ENCODE measurements around the gene TTF2. TPM values are rescaled to one million over a fixed set of nuclear protein-coding genes. Genes with fewer than 3 reads are reported as not detected.

Gene TTF2
- total RNA-seq, 2 donors from 2014 or later, result 6.9 to 9.0 TPM

DNA sequence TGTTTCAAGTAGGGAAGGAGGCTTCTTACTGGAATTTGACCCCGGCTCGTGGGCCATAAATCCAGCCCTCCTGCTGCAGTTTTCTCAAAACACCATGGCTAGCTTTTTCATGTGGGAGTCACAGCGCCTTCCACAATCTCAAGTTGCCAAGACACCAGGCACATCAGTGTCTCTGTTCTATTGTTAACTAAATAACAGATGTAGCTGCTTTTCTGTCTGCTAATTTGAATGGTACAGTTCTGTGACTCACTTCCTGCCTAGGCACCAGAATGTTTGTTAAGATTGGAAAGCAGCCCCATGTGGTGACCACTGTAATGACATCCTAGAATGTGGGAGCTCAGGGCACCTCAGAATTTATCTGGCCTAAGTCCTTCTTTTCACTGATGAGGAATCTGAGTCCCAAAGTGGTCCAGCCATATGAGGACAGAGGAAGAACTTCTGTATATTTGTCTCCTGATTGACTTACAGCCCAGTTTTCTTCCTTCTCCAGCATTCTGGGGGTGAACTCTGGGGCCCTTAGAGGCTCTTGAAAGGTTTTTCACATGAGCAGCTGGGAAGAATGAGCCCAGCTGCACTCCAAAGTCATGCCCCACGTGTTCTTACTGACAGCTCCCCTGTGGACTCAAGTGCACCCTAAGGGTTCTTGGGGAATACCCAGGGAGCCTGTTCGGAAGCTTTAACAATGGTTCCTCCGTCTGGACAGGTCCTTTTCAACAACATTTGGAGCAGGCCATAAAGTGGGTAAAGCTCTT is 33.9 kb downstream of the TTF2 start:
- Histone ChIP-seq H3K36me3 (no peaks in the 10 kb centered on the region), H3K4me3 (no peak overlapping the region), H3K4me1 (peaks cover 0 to 18% of the 10 kb centered on the region in 2 donors), H3K27me3 (no peaks in the 10 kb centered on the region), H3K27ac (peak overlapping the region in 1 of 2 donors; percentile 78), H3K9me3 (no peaks in the 10 kb centered on the region)
- TF ChIP-seq, protein P1, sequence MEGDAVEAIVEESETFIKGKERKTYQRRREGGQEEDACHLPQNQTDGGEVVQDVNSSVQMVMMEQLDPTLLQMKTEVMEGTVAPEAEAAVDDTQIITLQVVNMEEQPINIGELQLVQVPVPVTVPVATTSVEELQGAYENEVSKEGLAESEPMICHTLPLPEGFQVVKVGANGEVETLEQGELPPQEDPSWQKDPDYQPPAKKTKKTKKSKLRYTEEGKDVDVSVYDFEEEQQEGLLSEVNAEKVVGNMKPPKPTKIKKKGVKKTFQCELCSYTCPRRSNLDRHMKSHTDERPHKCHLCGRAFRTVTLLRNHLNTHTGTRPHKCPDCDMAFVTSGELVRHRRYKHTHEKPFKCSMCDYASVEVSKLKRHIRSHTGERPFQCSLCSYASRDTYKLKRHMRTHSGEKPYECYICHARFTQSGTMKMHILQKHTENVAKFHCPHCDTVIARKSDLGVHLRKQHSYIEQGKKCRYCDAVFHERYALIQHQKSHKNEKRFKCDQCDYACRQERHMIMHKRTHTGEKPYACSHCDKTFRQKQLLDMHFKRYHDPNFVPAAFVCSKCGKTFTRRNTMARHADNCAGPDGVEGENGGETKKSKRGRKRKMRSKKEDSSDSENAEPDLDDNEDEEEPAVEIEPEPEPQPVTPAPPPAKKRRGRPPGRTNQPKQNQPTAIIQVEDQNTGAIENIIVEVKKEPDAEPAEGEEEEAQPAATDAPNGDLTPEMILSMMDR (IDR thresholded peaks at IDR 0.05), result peak in 1 of 2 donors; percentile 28
- no peak for DNase-seq (ENCODE audit: low spot score)

DNA sequence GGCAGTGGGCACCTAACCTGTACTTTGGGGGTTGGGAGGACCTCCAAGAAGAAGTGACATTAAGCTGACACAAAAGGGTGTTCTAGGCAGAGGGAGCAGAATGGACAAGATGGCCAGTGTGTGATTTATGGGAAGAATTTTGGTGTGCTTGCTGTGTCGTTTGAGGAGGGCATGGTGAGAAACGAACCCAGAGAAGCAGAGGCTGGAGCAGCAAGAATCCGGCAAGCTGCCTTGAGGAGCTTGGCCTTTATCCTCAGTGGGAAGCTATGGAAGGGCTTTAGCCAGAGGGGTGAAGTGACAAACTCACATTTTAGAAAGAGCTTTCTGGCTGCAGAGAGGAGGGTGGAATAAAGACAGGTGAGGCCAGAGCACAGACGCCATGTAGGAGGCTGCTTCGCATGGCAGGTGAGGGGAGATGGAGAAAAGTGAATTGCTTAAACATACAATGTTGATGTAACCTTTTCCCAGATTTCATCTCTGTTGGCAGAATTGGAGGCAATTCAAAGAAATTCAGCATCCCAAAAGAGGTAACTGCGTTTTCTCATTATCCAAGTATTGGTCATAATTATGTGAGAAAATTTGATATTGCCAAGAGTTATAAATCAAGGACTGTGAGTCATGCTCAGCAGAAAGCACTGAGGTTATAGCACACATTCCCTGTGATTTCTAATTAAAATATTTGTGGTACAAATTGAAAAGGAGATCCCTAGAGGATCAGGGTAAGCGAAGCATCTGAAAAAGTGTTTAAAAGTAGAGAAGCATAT is 34.9 kb downstream of the TTF2 start:
- Histone ChIP-seq H3K4me1 (peaks cover 0 to 18% of the 10 kb centered on the region in 2 donors), H3K36me3 (no peaks in the 10 kb centered on the region)
- TF ChIP-seq, protein P1 (IDR thresholded peaks at IDR 0.05), result no peak

DNA sequence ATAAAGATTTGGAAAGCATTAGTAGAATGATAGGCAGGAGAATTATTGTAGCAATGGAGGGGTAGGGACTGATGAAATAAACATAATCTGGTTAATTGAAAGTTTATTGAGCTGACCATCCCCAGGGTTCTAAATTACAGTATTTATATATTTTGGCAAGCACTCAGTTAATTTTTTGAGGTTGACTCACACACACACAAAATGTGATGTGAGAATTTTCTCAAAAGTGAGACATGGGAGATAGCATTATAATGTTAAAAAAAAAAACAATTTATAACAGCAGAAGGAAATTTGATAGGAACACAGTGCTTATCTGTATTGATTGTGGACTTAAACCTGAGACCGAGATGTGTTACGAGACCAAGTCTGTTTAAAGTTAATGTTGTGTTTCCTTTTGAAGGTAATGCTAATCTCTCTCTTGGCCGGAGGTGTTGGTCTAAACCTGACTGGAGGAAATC is 36.9 kb downstream of the TTF2 start:
- no peaks in the 10 kb centered on the region for H3K9me3 ChIP-seq
- H3K36me3 ChIP-seq, result no peaks in the 10 kb centered on the region
- H3K27ac ChIP-seq, result no peak overlapping the region
- DNase-seq (ENCODE audit: low spot score), result no peak
- H3K4me1 ChIP-seq, result peaks cover 0 to 18% of the 10 kb centered on the region in 2 donors
- H3K4me3 ChIP-seq, result no peak overlapping the region
- TF ChIP-seq, protein P1 (IDR thresholded peaks at IDR 0.05), result no peak
- H3K27me3 ChIP-seq, result no peaks in the 10 kb centered on the region

More for the DNA sequence above, 34.9 kb downstream of the TTF2 start:
- Histone ChIP-seq H3K4me3 (no peak overlapping the region), H3K27ac (no peak overlapping the region), H3K27me3 (no peaks in the 10 kb centered on the region), H3K9me3 (no peaks in the 10 kb centered on the region)
- DNase-seq (ENCODE audit: low spot score), result no peak

DNA sequence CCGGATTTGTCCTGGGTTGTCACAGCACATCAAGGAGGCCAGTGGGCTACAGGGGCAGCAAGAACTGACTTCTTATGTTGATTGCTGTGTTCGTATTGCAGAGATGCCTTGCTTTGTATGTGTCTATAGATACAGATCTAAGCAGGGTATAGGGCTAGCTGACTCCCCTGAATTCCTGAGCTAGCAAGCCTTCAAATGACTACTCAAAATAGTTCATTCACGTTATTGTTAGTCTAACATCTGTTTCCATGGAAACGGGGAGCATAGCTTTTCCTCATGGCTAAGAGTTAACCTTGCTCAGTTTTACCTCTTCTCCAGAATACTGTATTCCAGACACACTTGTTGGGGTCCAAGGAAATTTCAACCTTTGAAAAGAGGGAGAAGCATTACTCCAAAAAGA is 37.3 kb downstream of the TTF2 start:
- H3K4me3 ChIP-seq, result no peak overlapping the region
- no peaks in the 10 kb centered on the region for H3K27me3 ChIP-seq
- no peaks in the 10 kb centered on the region for H3K36me3 ChIP-seq
- TF ChIP-seq, protein P1 (IDR thresholded peaks at IDR 0.05), result no peak
- H3K27ac ChIP-seq, result no peak overlapping the region
- DNase-seq (ENCODE audit: low spot score), result no peak
- no peaks in the 10 kb centered on the region for H3K9me3 ChIP-seq
- peaks cover 0 to 18% of the 10 kb centered on the region in 2 donors for H3K4me1 ChIP-seq

DNA sequence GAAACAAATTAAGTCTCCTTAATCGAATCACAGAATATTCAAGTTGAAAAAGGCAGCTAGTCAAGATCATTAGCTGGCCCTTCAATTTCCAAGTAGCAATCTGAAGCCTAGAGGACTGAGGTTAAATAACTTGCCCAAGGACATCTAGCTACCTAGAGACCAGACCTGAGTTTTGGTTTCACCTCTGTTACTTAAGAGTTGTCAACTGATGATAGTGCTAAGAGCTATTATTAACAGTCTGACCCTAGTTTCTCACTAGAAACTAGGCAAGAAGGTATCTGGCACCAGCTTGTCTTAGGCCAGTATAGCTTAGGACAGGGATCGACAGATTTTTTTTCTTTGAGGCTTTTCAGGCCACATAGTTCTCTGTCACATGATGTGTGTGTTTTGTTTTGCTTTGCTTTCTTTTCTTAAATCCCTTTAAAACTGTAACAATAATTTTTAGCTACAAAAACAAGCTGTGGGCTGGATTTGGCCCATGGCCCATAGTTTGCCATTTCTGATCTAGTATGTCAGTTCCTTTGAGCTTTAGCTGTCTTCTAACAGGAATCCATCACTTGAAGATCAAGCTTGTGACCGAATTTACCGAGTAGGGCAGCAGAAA is 38.3 kb downstream of the TTF2 start:
- peaks cover 0 to 10% of the 10 kb centered on the region in 2 donors for H3K4me1 ChIP-seq
- DNase-seq (ENCODE audit: low spot score), result no peak
- peak overlapping the region in 1 of 2 donors; percentile 44 for H3K27ac ChIP-seq
- no peaks in the 10 kb centered on the region for H3K36me3 ChIP-seq
- no peaks in the 10 kb centered on the region for H3K27me3 ChIP-seq
- no peaks in the 10 kb centered on the region for H3K9me3 ChIP-seq
- H3K4me3 ChIP-seq, result no peak overlapping the region
- TF ChIP-seq, protein P1 (IDR thresholded peaks at IDR 0.05), result no peak

Data from right atrium auricular region (tissue), 2 donors.